ENCODE measurements around the gene AFP.

AFP gene

GRCh38 chr4:73414936-73415271 lies 21.1 kb upstream of the AFP start:
- DNase-seq (ENCODE audit: low spot score), result no peak

- no peak for DNase-seq (ENCODE audit: low spot score)
Observed at GRCh38 chr4:73415807-73416238, 20.2 kb upstream of the AFP start.

GRCh38 chr4:73416423-73417087 lies 19.5 kb upstream of the AFP start:
- DNase-seq (ENCODE audit: low spot score), result no peak

- DNase-seq (ENCODE audit: low spot score), result no peak
Observed at GRCh38 chr4:73417342-73417741, 18.7 kb upstream of the AFP start.

GRCh38 chr4:73417973-73418372 lies 18.0 kb upstream of the AFP start:
- no peak for DNase-seq (ENCODE audit: low spot score)

GRCh38 chr4:73418677-73419076 lies 17.3 kb upstream of the AFP start:
- DNase-seq (ENCODE audit: low spot score), result no peak

GRCh38 chr4:73419106-73420038 lies 16.6 kb upstream of the AFP start:
- no peak for DNase-seq (ENCODE audit: low spot score)

GRCh38 chr4:73420615-73421014 lies 15.4 kb upstream of the AFP start:
- no peak for DNase-seq (ENCODE audit: low spot score)

- DNase-seq (ENCODE audit: low spot score), result no peak
Observed at GRCh38 chr4:73421708-73422457, 14.1 kb upstream of the AFP start.

- DNase-seq (ENCODE audit: low spot score), result no peak
Observed at GRCh38 chr4:73422458-73422752, 13.6 kb upstream of the AFP start.

GRCh38 chr4:73423184-73423583 lies 12.8 kb upstream of the AFP start:
- DNase-seq (ENCODE audit: low spot score), result no peak

GRCh38 chr4:73426666-73427065 lies 9.4 kb upstream of the AFP start:
- DNase-seq (ENCODE audit: low spot score), result no peak

- no peak for DNase-seq (ENCODE audit: low spot score)
Observed at GRCh38 chr4:73429118-73429517, 6.9 kb upstream of the AFP start.

- no peak for DNase-seq (ENCODE audit: low spot score)
Observed at GRCh38 chr4:73429826-73430587, 6.0 kb upstream of the AFP start.

GRCh38 chr4:73431813-73432168 lies 4.2 kb upstream of the AFP start:
- no peak for DNase-seq (ENCODE audit: low spot score)

- DNase-seq (ENCODE audit: low spot score), result no peak
Observed at GRCh38 chr4:73432169-73433000, 3.6 kb upstream of the AFP start.

- DNase-seq (ENCODE audit: low spot score), result no peak
Observed at GRCh38 chr4:73433140-73433539, 2.9 kb upstream of the AFP start.

GRCh38 chr4:73434311-73434710 lies 1.7 kb upstream of the AFP start:
- no peak for DNase-seq (ENCODE audit: low spot score)

GRCh38 chr4:73436674-73437557 lies 895 bp downstream of the AFP start:
- DNase-seq (ENCODE audit: low spot score), result no peak

GRCh38 chr4:73437558-73437956 lies 1.5 kb downstream of the AFP start:
- DNase-seq (ENCODE audit: low spot score), result no peak
